Liver (tissue), 3 donors: ENCODE results near the gene PLXNA2.

Experiments
- CTCF ChIP-seq: fragments of 150-350 bp; IDR thresholded peaks from 2 replicates; pipeline ENCODE4 v1.5.1; 2017; ENCODE audit warnings: improper control_type of control experiment, low read depth, low read length; ENCODE audit not compliant: missing input control
- EGR1 ChIP-seq, 2 donors: IDR thresholded peaks; 2 replicates each; pipeline ENCODE4 v1.6.1; 2016 to 2018; ENCODE audit warnings: antibody characterized with exemption in 2 of 2, low read depth in 2 of 2
- RXRA ChIP-seq, 2 donors: IDR thresholded peaks; 2 replicates each; pipeline ENCODE4 v1.6.1; 2017 to 2018; ENCODE audit warnings: antibody characterized with exemption in 2 of 2, mild to moderate bottlenecking in 1 of 2
- YY1 ChIP-seq: IDR thresholded peaks from 2 replicates; pipeline ENCODE4 v1.6.1; 2016; ENCODE audit warnings: antibody characterized with exemption, mild to moderate bottlenecking
- donor health status: healthy.
- donor health status: healthy.

GRCh38 chr1:207991583-207992026 lies 252.6 kb downstream of the PLXNA2 start:
- TF ChIP-seq CTCF = no peak
- no peak for TF ChIP-seq EGR1 (IDR thresholded peaks at IDR 0.05; ENCODE audit: low read depth in 2 of 2)
- no peak for TF ChIP-seq YY1
- TF ChIP-seq RXRA (IDR thresholded peaks at IDR 0.05) = no peak
